ENCODE data around the gene PARP15.

DNA sequence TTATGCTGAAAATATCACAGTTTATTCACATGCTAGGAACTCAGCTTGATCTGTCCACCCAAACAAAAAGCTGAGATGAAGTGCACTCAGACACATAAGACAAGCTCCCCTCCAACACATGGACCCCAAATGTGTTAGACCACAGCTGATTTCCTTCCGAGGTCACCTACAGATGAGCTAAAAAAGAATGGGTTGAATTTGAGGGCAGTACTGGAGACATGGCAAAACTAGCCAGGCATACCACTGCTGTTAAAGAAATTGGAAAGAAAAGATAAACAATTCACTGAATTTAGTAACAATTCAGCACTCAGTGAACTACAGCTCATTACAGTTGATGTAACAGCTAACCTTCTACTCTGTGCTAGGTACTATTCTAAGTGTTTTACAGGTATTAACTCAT lies 28.8 kb upstream of the PARP15 start:
- TF ChIP-seq, protein P1, sequence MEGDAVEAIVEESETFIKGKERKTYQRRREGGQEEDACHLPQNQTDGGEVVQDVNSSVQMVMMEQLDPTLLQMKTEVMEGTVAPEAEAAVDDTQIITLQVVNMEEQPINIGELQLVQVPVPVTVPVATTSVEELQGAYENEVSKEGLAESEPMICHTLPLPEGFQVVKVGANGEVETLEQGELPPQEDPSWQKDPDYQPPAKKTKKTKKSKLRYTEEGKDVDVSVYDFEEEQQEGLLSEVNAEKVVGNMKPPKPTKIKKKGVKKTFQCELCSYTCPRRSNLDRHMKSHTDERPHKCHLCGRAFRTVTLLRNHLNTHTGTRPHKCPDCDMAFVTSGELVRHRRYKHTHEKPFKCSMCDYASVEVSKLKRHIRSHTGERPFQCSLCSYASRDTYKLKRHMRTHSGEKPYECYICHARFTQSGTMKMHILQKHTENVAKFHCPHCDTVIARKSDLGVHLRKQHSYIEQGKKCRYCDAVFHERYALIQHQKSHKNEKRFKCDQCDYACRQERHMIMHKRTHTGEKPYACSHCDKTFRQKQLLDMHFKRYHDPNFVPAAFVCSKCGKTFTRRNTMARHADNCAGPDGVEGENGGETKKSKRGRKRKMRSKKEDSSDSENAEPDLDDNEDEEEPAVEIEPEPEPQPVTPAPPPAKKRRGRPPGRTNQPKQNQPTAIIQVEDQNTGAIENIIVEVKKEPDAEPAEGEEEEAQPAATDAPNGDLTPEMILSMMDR (IDR thresholded peaks at IDR 0.05): no peak
- no peak for TF ChIP-seq POLR2A (IDR thresholded peaks at IDR 0.05)
